NCI-H774 (cell line): ENCODE results near the gene MSANTD1.

Source experiments
- DNase-seq: peaks from one replicate; lab custom pipeline; 2025; lab: John Stamatoyannopoulos, UW

The MSANTD1 gene

DNA sequence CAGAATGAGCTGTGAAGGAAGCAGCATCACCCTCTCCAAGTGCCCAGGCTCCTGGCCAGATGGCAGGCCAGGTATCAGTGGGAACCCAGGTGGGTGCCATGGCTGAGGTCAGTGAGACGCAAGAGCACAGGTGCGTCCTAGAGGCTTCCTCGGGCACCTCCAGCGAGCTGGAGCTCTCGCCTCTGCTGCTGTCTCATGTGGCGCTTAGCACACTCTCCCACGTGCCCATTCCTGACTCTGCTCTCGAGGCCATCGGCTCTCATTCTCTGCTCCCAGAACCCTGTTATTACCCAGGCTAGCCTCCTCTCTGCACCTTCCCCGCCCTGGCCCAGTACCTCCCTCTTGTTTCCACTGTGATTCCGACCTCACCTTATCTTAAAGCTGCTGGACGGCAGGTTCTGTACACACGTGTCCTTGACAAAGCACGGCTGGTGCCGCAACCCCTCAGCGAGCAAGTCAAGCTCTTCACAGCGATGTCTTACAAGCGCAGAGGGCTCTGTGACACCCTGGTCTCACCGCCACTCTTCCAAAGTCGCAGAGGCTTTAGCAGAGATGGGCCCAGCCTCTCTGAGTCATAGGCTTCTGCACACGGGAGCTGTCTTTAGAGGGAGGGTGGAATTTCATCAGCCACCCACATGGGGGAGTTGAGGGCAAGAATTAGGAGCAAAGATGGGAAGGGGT is 15.4 kb upstream of the MSANTD1 start:
- no peak for DNase-seq

DNA sequence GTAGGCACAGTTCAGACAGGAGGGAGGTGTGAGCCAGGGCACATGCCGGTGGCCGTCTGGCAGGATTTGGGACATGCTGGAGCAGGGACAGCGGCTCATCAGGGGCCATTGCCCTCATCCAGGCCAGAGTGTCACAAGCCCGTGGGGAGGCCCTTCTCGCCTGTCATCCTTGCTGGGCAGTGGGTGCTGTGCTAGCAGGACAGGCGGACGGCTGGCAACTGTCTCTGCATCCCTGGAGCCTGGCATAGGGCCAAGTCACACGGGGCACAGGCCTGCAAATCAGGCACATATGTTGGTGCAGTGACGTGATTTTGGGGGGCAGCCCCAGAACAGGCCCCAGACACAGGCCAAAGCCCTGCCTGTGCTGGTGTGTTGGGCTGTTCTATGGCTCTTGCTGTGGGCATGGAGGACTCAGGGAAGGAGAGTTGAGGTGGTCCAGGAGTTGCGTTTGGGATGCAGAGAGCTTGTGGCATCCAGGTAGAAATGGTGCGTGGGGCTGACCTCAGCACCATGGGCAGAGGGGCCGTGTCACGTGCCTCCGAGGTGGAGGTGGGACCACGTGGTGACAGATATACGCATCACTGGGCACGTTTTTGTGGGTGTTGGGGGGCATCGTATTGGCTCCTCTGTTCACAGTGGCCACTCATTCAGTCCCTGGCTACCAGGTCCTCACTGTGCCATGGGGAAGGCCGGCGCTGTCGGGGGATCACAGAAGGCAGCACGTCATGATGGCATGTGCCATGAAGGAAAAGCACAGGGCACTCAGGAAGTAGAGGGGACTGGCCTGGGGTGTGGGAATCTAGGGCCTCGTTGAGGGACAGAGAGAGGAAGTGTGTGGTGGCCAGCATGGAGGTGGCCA is 14.6 kb upstream of the MSANTD1 start:
- no peak for DNase-seq

DNA sequence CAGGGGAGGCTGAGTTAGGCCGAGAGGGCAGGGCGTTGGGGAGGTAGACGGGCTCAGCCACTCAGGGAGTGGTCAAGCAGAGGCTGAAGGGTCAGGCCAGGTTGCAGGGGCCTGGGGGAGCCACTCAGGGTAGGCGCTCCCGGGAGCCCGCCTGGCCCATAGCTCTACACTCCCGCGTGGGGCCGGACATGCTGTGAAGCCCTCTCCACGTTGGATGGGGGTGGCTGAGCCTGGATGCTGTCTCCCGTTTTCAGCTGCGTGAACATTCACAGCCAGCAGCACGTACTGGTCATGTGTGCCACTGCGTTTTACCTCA is 14.0 kb upstream of the MSANTD1 start:
- no peak for DNase-seq

DNA sequence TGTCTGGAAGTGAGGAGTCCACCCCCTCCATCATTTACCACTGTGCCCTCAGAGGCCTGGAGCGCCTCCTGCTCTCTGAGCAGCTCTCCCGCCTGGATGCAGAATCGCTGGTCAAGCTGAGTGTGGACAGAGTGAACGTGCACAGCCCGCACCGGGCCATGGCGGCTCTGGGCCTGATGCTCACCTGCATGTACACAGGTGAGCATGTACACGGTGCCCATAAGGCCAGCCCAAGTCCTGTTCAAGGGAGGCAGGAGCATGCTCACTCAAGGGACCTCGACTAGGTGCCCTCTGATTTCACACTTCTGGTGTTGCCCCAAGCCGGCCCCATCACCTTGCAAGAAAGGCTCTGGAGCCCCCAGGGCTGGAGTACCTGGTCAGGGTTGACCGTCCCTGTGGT is 13.4 kb upstream of the MSANTD1 start:
- DNase-seq = no peak

DNA sequence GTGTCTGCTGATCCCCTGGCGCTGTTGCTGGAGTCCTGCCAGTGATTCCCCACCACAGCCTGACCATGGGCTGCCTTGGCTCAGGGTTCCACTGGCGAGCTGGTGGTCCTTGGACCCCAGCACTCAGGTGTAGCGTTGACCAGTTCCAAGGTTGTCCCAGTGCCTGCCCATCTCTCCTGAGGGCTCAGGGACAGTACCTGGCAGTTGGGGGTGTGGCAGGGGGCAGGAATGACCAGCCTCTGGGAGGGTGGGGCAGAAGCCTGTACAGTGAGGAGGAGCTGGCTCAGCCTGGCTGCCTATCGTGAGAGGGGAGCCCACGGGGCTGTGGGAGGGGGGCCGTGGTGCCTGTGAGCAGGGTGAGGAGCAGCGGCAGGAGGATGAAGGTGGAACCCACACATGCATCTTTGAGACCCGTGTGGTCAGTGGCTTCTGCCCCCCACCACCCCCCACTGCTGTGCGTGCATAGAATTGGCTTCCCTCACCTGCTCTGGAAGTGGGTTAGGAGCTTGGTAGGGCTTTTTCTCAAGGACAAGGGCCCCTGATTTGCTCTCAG is 12.6 kb upstream of the MSANTD1 start:
- no peak for DNase-seq

DNA sequence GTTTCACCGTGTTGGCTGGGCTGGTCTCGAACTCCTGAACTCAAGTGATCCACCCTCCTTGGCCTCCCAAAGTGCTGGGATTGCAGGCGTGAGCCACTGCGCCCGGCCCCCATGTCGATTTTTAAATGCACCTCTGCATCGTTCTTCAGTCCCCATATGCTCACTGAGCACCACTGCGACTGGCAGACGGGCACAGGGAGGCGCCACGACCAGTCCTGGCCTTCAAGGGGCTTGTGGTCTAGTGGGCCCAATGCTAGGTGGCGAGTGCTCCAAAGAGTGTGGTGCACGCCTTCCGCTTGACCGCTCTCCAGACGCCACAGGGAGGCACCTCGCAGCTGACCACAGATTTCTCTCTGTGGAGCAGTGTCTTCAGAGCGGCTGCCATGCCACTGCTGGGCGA is 11.7 kb upstream of the MSANTD1 start:
- DNase-seq = no peak

DNA sequence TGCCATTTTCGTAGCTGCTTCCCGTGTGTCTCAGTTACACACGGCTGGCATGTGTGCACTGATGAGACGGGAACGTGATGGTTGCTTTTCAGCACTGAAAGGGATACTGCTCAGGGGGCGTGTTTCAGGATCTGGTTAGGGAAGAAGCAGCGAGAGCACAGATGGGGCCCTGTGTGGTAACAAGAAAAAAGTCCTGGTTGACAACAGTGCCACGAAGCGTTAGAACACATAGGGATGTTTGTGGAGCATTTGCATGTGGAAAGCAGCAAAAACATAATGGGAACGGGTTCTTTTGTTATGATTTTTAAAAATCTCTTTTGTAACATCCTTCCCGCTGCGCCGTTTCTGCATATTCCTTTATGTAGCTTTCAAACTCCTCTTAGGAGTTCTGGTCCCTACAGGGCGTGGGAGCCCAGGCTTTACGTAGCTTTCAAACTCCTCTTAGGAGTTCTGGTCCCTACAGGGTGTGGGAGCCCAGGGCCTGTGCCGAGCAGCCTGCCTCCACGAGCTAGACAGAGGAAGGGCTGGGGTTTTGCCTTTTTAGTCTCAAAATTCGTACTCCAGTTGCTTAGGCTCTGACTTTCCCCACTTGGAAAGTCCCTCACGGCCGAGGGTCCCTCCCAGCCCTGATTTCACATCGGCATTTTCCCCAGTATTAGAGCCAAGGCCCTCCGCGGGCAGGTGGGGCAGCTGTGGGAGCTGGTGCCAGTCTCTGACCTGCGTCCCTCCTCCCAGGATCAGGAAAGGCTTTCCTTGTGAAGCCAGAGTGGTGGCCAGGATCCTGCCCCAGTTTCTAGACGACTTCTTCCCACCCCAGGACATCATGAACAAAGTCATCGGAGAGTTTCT is 11.0 kb upstream of the MSANTD1 start:
- DNase-seq = no peak

DNA sequence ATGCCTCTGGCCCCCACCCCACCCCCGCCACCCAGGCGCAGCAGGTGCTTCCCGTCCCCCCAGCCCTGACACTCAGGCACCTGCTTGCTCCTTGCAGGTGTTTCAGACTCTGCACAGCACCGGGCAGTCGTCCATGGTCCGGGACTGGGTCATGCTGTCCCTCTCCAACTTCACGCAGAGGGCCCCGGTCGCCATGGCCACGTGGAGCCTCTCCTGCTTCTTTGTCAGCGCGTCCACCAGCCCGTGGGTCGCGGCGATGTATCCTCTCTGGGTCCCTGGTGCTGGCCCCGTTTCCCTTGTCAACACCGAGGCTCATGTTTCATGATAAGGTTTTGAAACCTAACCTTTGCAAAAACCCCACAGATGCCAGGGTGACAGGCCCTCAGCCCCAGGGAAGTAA is 10.2 kb upstream of the MSANTD1 start:
- no peak for DNase-seq

DNA sequence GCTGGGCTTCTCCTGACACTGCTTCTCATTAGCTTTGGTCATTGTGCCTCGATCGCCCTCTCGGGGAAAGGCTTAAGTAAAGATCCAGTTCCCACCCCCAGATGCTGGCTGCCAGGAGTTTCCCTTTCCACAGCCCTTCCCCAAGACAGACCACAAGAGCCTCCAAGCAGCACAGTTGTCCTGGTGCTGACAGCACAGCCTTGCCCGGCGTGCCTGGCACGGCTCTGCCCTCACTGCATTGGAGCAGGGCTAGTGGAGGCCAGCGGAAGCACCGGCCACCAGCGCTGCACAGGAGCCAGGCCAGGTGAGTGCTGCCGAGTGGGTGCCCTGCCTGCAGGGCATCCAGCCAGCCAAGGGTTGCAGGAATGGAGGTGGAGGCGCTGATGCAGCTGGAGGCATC is 9.7 kb upstream of the MSANTD1 start:
- DNase-seq = no peak

DNA sequence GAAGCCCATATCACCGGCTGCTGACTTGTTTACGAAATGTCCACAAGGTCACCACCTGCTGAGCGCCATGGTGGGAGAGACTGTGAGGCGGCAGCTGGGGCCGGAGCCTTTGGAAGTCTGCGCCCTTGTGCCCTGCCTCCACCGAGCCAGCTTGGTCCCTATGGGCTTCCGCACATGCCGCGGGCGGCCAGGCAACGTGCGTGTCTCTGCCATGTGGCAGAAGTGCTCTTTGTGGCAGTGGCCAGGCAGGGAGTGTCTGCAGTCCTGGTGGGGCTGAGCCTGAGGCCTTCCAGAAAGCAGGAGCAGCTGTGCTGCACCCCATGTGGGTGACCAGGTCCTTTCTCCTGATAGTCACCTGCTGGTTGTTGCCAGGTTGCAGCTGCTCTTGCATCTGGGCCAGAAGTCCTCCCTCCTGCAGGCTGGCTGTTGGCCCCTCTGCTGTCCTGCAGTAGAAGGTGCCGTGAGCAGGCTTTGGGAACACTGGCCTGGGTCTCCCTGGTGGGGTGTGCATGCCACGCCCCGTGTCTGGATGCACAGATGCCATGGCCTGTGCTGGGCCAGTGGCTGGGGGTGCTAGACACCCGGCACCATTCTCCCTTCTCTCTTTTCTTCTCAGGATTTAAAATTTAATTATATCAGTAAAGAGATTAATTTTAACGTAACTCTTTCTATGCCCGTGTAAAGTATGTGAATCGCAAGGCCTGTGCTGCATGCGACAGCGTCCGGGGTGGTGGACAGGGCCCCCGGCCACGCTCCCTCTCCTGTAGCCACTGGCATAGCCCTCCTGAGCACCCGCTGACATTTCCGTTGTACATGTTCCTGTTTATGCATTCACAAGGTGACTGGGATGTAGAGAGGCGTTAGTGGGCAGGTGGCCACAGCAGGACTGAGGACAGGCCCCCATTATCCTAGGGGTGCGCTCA is 8.7 kb upstream of the MSANTD1 start:
- DNase-seq = no peak

DNA sequence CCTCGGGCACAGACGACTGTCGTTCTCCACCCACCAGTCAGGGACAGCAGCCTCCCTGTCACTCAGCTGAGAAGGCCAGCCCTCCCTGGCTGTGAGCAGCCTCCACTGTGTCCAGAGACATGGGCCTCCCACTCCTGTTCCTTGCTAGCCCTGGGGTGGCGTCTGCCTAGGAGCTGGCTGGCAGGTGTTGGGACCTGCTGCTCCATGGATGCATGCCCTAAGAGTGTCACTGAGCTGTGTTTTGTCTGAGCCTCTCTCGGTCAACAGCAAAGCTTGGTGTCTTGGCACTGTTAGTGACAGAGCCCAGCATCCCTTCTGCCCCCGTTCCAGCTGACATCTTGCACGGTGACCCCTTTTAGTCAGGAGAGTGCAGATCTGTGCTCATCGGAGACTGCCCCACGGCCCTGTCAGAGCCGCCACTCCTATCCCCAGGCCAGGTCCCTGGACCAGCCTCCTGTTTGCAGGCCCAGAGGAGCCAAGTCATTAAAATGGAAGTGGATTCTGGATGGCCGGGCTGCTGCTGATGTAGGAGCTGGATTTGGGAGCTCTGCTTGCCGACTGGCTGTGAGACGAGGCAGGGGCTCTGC is 7.9 kb upstream of the MSANTD1 start:
- DNase-seq = no peak

DNA sequence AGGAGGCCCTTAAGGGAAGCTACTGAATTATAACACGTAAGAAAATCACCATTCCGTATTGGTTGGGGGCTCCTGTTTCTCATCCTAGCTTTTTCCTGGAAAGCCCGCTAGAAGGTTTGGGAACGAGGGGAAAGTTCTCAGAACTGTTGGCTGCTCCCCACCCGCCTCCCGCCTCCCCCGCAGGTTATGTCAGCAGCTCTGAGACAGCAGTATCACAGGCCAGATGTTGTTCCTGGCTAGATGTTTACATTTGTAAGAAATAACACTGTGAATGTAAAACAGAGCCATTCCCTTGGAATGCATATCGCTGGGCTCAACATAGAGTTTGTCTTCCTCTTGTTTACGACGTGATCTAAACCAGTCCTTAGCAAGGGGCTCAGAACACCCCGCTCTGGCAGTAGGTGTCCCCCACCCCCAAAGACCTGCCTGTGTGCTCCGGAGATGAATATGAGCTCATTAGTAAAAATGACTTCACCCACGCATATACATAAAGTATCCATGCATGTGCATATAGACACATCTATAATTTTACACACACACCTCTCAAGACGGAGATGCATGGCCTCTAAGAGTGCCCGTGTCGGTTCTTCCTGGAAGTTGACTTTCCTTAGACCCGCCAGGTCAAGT is 6.9 kb upstream of the MSANTD1 start:
- no peak for DNase-seq

DNA sequence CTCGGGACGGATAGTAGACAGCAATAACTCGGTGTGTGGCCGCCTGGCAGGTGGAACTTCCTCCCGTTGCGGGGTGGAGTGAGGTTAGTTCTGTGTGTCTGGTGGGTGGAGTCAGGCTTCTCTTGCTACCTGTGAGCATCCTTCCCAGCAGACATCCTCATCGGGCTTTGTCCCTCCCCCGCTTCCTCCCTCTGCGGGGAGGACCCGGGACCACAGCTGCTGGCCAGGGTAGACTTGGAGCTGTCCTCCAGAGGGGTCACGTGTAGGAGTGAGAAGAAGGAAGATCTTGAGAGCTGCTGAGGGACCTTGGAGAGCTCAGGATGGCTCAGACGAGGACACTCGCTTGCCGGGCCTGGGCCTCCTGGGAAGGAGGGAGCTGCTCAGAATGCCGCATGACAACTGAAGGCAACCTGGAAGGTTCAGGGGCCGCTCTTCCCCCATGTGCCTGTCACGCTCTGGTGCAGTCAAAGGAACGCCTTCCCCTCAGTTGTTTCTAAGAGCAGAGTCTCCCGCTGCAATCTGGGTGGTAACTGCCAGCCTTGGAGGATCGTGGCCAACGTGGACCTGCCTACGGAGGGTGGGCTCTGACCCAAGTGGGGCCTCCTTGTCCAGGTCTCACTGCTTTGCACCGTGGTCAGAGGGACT is 5.7 kb upstream of the MSANTD1 start:
- DNase-seq = no peak

DNA sequence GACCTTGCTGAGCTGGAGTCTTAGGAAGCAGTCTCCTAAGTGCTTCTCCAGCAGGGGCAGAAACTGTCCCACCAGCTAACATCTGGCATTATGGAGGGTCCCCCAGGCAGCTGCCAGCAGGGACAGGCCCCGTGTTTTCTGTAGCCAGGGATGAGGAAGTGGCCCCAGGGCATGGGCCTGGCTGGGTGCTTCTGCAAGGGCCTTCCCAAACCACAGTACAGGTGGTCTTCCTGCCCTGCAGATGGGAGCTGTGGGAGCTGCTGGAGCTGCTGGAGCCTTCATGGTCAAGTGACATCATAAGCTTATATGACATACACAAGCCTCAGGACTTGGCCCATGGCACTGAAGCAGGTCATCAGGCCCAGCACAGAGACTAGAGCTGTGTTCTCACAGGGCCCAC is 5.0 kb upstream of the MSANTD1 start:
- DNase-seq = no peak

DNA sequence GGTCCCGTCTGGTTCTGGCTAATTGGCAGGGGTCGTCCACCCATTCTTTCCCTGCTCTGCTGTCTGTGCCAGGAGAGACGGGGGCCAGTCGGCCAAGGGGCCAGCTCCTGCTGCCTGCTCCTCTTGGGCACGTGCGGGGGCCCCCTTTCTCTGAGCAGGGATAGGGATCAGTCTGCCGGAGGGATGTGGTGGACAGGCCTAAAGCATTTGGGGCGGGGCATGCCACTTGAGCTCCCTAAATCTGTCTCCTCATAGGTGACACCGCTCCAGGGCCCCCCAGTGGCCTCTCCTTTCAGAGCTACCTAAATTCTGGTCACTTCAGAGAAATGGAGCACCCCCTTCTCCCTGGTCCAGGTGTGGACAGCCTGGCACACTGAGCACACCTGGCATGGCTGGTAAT is 4.2 kb upstream of the MSANTD1 start:
- no peak for DNase-seq

DNA sequence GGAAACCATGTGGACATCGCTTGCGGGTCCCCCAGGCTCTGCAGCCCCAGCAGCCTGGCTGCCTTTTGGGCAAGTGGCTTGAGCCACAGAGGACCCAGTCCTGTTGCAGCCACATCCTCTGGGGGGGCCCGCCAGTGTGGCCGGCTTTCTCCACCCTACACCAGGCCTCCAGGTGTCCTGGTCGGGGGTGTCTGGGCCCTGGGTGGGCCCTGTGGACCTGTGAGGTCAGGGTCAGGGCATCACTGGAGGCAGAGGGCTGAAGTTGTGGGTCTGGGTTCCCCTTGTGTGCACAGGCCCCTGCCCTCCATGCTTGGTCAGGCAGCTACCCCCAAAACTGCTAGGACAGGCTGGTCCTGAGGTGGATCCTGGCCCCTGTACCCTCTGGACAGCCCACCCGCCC is 3.3 kb upstream of the MSANTD1 start:
- DNase-seq = no peak

DNA sequence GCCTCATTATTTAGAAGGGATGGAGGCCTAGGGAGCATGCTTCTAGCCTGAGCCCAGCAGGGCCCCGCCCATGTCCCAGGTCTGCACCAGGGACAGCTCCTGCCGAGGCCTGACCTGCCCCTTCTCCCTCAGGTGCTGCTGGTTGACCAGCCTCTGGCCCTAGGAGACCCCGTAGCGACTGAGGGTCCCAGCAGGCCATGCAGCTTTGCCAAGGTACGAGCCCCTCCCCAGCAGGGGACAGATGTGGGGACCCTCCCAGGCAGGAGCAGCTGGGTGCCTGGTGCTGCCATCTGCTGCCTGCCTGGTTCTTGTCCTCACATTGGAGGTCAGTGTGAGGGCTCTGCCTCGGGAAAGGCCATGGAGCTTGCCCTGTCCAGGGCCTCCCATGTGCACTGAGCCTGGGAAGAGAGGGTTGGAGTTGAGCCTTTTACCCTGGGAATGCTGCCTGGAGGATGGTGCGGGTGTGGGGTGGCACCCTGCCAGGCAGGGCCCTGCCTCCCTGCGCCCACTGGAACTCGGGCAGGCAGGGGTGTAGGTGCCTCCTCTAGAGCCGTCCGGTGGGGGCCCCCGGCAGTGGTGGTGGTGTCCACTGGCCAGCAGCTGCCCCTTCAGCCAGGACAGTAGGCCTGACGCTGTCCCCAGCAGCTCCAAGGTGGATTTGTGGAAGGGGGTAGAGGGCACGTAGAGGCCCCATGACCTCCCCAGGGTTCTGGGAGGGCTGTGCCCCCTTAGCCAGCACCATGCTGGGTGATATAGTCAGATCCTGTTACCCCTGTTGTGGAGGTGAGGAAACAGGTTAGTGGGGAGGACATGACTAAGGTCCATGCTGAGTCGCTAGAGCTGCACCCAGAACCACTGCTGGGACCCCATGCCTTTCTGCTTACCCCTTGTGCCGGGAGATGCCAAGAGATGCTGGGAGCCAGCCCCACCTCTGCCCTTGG is 2.2 kb upstream of the MSANTD1 start:
- no peak for DNase-seq

DNA sequence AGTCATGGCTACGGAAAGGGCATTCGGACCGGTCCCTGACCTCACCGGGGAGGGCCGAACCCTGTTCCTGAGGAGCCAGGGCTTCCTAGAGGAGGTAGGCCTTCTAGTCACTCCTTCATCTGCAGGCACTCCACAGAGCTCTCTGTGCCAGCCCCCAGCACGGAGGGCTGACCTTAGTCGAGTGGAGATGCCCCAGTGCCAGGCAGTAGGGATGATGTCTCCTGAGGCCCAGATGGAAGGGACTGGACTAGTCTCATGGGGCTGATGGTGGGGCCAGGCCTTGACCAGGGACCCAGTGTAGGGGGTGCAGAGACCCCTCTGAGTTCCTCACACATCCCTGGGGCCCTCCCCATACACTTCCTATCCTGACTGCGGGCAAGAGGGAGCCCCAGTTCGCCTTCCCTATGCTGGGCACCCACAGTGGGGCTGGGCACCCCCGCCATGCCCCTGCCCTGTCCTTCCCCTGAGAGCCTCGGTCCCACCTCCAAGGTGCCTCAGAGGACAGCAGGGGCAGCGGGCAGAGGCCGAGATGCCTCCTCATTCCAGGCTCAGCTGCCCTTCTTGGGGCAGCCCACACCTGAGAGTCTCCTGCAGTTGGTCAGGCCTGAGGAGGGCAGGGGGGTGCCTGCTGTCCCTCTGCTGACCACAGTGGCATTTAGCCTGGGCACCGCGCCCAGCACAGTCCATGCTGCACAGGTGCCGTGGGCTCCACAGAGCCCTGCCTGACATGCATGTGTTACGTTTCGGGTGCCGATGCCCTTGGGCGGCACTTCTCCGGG is 1.4 kb upstream of the MSANTD1 start:
- no peak for DNase-seq
